HepG2 (cell line): ENCODE data around the gene WDR19. TPM values are rescaled to one million over a fixed set of nuclear protein-coding genes. Genes with fewer than 3 reads are reported as not detected.

Source experiments
- ELF4 ChIP-seq: sonication (generic); formaldehyde crosslinking; IDR thresholded peaks from 2 replicates; pipeline ENCODE4 v1.5.0; 2020; ENCODE audit warnings: missing genetic modification reagents, mild to moderate bottlenecking, moderate library complexity, borderline replicate concordance
- EZH2 ChIP-seq: conservative IDR thresholded peaks from 2 replicates; pipeline ENCODE4 v1.6.1; 2012; ENCODE audit warnings: mild to moderate bottlenecking, low read depth, low read length, moderate library complexity
- HMGXB3 ChIP-seq: sonication (generic); formaldehyde crosslinking; IDR thresholded peaks from 2 replicates; pipeline ENCODE4 v1.4.0; 2020; ENCODE audit warnings: missing genetic modification reagents, borderline replicate concordance
- MEIS2 ChIP-seq: sonication (generic); formaldehyde crosslinking; IDR thresholded peaks from 2 replicates; pipeline ENCODE4 v1.9.0; 2021; ENCODE audit warnings: mild to moderate bottlenecking, missing genetic modification reagents
- NR2F6 ChIP-seq, 2 experiments: IDR thresholded peaks; 2 replicates each; pipeline ENCODE4 v1.6.1; 2016; ENCODE audit warnings: antibody characterized with exemption in 1 of 2, mild to moderate bottlenecking in 1 of 2
- PHF5A ChIP-seq: IDR thresholded peaks from one replicate; pipeline ENCODE4 v1.6.1; 2018; ENCODE audit warnings: low read depth, missing genetic modification reagents; ENCODE audit not compliant: unreplicated experiment
- TBX2 ChIP-seq: sonication (generic); formaldehyde crosslinking; IDR thresholded peaks from 2 replicates; pipeline ENCODE4 v1.5.0; 2020; ENCODE audit warnings: missing genetic modification reagents, mild to moderate bottlenecking, borderline replicate concordance
- ZNF138 ChIP-seq: sonication (generic); formaldehyde crosslinking; IDR thresholded peaks from 2 replicates; pipeline ENCODE4 v1.5.0; 2020; ENCODE audit warnings: mild to moderate bottlenecking, low read depth, missing genetic modification reagents
- ZNF142 ChIP-seq: sonication (generic); formaldehyde crosslinking; IDR thresholded peaks from 2 replicates; pipeline ENCODE4 v1.4.0; 2020; ENCODE audit warnings: missing genetic modification reagents
- ZNF282 ChIP-seq: fragments of 450-650 bp; IDR thresholded peaks from 2 replicates; pipeline ENCODE4 v1.6.1; 2018; ENCODE audit not compliant: partially characterized antibody
- ZNF383 ChIP-seq: sonication (generic); formaldehyde crosslinking; IDR thresholded peaks from 2 replicates; pipeline ENCODE4 v1.4.0; 2020; ENCODE audit warnings: missing genetic modification reagents, mild to moderate bottlenecking, borderline replicate concordance
- ZNF674 ChIP-seq: sonication (generic); formaldehyde crosslinking; IDR thresholded peaks from 2 replicates; pipeline ENCODE4 v1.5.0; 2020; ENCODE audit warnings: low read depth, mild to moderate bottlenecking, missing genetic modification reagents
- ZNF781 ChIP-seq: sonication (generic); formaldehyde crosslinking; IDR thresholded peaks from 2 replicates; pipeline ENCODE4 v1.5.1; 2020; ENCODE audit warnings: borderline replicate concordance, mild to moderate bottlenecking, missing genetic modification reagents; ENCODE audit errors: not compliant biosample characterization
- ZXDC ChIP-seq: sonication (generic); formaldehyde crosslinking; IDR thresholded peaks from 2 replicates; pipeline ENCODE4 v1.5.0; 2020; ENCODE audit warnings: mild to moderate bottlenecking, missing genetic modification reagents
- polyA plus RNA-seq, 8 experiments: library from polyadenylated mRNA; depleted of rRNA in 3 of 8; stranded (reverse) in 7 of 8; unstranded in 1 of 8; fragments of >200 nt; fragmentation: Illumina TruSeq in 4 of 8; extraction: Trizol in 4 of 8; gene quantifications; 2 replicates each; pipeline versions ENCODE4 v1.2.1 to v1.2.3, GENCODE V29; 2011 to 2016; ENCODE audit warnings: low read depth in 4 of 8, missing spikeins in 1 of 8, mixed read lengths in 1 of 8; ENCODE audit not compliant: insufficient read depth in 1 of 8
- total RNA-seq, 5 experiments: library from RNA; depleted of rRNA; stranded (reverse); fragments of >200 nt; fragmentation: Illumina TruSeq; extraction: Trizol; gene quantifications; 2 replicates each; pipeline ENCODE4 v1.2.3, GENCODE V29; 2016; ENCODE audit warnings: low read depth in 1 of 5

Gene WDR19
- total and polyA plus RNA-seq, 2 of the 13 experiments (the other 11 are each of a cell fraction or from before 2014, with no cell fraction given), result 22.9 to 34.1 TPM

GRCh38 chr4:39181905-39182638 lies at the start of gene WDR19 (continued):
- TF ChIP-seq HMGXB3 (CRISPR knock-in tag) (no peak; the same call in 1 of the 2 replicates), ZNF138 (CRISPR knock-in tag) (no peak), ZXDC (CRISPR knock-in tag) (no peak), ZNF674 (CRISPR knock-in tag) (no peak), ZNF142 (CRISPR knock-in tag) (no peak), ZNF282 (no peak), EZH2 (no peak), NR2F6 (IDR thresholded peaks at IDR 0.05) (no peak), NR2F6 (CRISPR knock-in tag; IDR thresholded peaks at IDR 0.05) (no peak), ELF4 (no peak), ZNF781 (CRISPR knock-in tag) (no peak), MEIS2 (CRISPR knock-in tag) (no peak), PHF5A (CRISPR knock-in tag) (no peak), ZNF383 (no peak), TBX2 (peak; percentile 69)
